T-helper 17 cell (primary cell): Measurements from ENCODE around the gene ANKRD27. TPM values are rescaled to one million over a fixed set of nuclear protein-coding genes. Genes with fewer than 3 reads are reported as not detected.
"Not testable (repeated sequence)": the region's sequence is repeated elsewhere in the genome, so short reads cannot be mapped to it uniquely, and the experiment has no call there.

Source experiments
- ATAC-seq: fragments of 150-1000 bp; cut with Tn5 transposase; 2 replicates; pipeline ENCODE4 v1.10.0; 2021; ENCODE audit warnings: mild to moderate bottlenecking, moderate library complexity
- DNase-seq, 3 donors: peaks; one replicate each; pipeline versions ENCODE4 v3.0.0 to v3.0.0-alpha.2; 2020 to 2021
- H3K9me3 ChIP-seq: one replicate; pipeline ENCODE4 v1.7.0; 2013; ENCODE audit warnings: low read length, mild to moderate bottlenecking; ENCODE audit not compliant: control insufficient read depth, poor library complexity, severe bottlenecking
- H3K27ac Mint-ChIP-seq: one replicate; pipeline ENCODE4 v1.8.0; 2022; ENCODE audit warnings: mild to moderate bottlenecking, moderate library complexity, mixed read lengths
- H3K27me3 Mint-ChIP-seq: one replicate; pipeline ENCODE4 v1.8.0; 2022; ENCODE audit warnings: mixed read lengths
- H3K36me3 Mint-ChIP-seq: one replicate; pipeline ENCODE4 v1.8.0; 2022; ENCODE audit warnings: low read depth, mixed read lengths
- H3K4me1 Mint-ChIP-seq: one replicate; pipeline ENCODE4 v1.8.0; 2022; ENCODE audit warnings: mild to moderate bottlenecking, mixed read lengths
- H3K4me3 Mint-ChIP-seq: one replicate; pipeline ENCODE4 v1.8.0; 2022; ENCODE audit warnings: mild to moderate bottlenecking, moderate library complexity, mixed read lengths
- total RNA-seq, 4 donors: library from RNA in 2 of 4; stranded (reverse) in 2 of 4; gene quantifications; one replicate each; pipeline ENCODE4 v1.2.3 and lab custom pipeline; 2022 to 2026

Gene ANKRD27
- total RNA-seq: 10 to 100 TPM; 33.9 to 35.8 TPM
- 55.5 to 82.7 reads per million in 2 donors for total RNA-seq (lab: John Stamatoyannopoulos, UW)

DNA sequence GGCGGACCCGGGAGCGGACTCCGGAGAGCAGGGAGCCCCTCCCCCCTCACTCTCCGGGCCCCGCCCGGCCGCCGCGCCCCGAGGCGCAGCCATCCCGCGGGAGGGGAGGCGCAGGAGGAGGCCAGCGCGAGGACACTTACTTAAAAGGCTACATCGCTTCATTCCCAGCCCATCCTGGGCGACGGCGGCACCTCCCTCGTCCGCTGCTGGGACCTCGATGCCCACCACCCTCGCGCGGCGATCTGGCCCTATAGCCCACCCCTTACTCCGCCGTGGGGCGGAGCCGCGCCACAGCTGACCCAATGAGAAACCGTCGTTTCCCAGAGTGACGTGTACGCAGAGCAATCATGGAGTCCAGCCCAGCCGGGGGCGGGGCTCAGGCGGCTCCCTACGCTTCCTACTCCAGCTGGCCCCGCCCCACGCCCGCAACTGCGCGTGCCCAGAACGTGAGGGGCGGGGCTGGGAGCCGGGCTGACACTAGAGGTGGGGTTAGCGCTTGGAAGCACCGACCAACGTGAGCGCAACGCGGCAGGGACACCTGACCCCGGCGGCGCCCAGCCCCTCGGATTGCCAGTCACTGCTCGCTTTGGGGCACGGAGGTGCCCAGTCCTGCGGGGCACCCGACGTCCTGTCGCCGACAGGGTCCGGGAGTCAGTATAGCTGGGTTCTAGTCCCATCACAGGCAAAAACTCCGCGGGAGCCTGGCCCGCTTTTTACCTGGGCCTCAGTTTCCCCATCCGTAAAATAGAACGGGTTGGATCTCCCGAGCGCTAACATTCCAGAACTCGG lies at the start of gene ANKRD27:
ANKRD27 (minus strand) TSS at position 250 of the 789 bp plus-strand sequence. CDS start 16,165 bp downstream, outside the sequence.
- ATAC-seq (peak; percentile 93), DNase-seq (peak; percentile 98 to 99 (median 98))
- Mint-ChIP-seq H3K27ac (peak within 1 kb of the TSS; percentile 80), H3K4me3 (peak within 1 kb of the TSS; percentile 96), H3K27me3 (peaks cover 9% of the 10 kb centered on the region), H3K4me1 (peaks cover 25% of the 10 kb centered on the region), H3K36me3 (peaks cover 2% of the 10 kb centered on the region)
- H3K9me3 ChIP-seq: no peaks in the 10 kb centered on the region

DNA sequence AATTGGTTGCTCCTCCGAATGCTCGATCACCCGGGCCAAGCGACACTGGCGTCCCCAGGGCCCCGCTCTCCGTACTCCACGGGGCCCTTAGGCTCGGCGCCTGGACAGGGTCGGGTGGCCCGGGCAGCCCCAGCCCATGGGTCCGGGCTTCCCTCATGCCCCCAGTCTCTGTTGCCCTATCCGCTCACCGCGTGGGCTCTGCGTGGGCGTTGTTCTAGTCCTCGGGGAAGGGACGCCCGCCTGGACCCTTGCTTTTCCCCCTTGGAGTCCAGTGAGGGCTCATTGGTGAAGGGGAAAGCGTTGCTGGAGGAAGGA lies 45.9 kb upstream of the ANKRD27 start:
- H3K27me3 Mint-ChIP-seq: no peaks in the 10 kb centered on the region

DNA sequence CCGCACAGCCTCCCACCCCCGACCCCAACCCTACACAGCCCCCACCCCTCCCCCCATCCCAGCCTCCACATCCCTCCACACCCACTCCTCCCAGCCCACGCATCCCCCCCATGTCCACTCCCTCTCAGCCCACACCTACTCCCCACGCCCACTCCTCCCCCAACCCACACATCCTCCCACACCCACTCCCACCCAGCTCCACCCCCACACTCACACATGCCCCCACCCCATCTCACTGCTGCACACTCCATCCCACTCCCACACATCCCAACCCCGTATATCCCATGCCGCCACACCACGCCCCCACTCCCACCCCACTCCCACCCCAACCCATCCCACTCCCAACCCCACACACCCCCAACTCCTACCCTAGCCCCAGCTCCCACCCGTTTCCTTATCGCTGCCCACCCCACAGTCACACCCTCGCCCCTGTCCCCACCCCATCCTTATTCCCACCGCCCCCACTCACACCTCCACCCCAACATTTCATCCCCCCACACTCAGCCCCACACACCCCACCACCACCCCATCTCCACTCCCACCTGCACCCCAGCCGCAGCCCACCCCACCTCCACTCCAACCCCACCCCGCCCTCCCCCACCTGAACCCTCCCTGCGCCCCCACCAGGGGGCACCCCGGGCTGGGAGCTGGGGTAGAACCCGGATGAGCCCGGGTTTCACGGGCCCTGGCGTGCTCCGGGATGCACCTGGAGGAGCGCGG lies 45.4 kb upstream of the ANKRD27 start:
- H3K9me3 ChIP-seq: no peaks in the 10 kb centered on the region
- H3K4me3 Mint-ChIP-seq: no peak overlapping the region
- no peak for ATAC-seq
- H3K27me3 Mint-ChIP-seq: no peaks in the 10 kb centered on the region
- DNase-seq: no peak
- no peaks in the 10 kb centered on the region for H3K36me3 Mint-ChIP-seq
- H3K27ac Mint-ChIP-seq: no peak overlapping the region
- H3K4me1 Mint-ChIP-seq: no peaks in the 10 kb centered on the region

More for the DNA sequence above, 45.9 kb upstream of the ANKRD27 start:
- ATAC-seq (no peak), DNase-seq (no peak)
- no peaks in the 10 kb centered on the region for H3K9me3 ChIP-seq
- Mint-ChIP-seq H3K4me1 (no peaks in the 10 kb centered on the region), H3K4me3 (no peak overlapping the region), H3K36me3 (no peaks in the 10 kb centered on the region), H3K27ac (no peak overlapping the region)

- Mint-ChIP-seq H3K27ac (no peak within 1 kb of the TSS), H3K36me3 (no peaks in the 10 kb centered on the region), H3K27me3 (no peaks in the 10 kb centered on the region), H3K4me3 (no peak within 1 kb of the TSS), H3K4me1 (peaks cover 3% of the 10 kb centered on the region)
- ATAC-seq: no peak
- no peaks in the 10 kb centered on the region for H3K9me3 ChIP-seq
- no peak for DNase-seq
Measured at GRCh38 chr19:32719611-32720059, 44.7 kb upstream of the ANKRD27 start, which contains the start of gene TDRD12. Gene TDRD12 (plus strand): TSS chr19:32719767. CDS start chr19:32720073, 306 bp downstream.

DNA sequence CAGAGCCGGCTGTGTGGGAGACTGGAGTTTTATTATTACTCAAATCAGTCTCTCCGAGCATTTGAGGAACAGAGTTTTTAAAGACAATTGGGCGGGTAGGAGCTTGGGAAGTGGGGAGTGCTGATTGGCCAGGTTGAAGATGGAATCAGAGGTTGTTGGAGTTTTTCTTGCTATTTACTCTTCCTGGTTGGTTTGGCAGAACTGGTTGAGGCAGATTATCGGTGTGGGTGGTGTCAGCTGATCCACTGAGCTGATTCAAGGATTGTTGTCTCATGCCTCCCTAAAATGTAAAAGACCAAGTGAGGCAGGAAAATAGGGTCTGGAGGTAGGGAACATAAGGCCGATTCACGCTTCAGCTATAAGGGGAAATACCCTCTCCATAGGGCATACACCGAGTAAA lies 43.3 kb upstream of the ANKRD27 start:
- no peak for DNase-seq
- no peaks in the 10 kb centered on the region for H3K27me3 Mint-ChIP-seq
- no peak overlapping the region for H3K27ac Mint-ChIP-seq
- no peaks in the 10 kb centered on the region for H3K36me3 Mint-ChIP-seq
- ATAC-seq: no peak
- no peak overlapping the region for H3K4me3 Mint-ChIP-seq
- H3K4me1 Mint-ChIP-seq: peaks cover 3% of the 10 kb centered on the region
- no peaks in the 10 kb centered on the region for H3K9me3 ChIP-seq

DNA sequence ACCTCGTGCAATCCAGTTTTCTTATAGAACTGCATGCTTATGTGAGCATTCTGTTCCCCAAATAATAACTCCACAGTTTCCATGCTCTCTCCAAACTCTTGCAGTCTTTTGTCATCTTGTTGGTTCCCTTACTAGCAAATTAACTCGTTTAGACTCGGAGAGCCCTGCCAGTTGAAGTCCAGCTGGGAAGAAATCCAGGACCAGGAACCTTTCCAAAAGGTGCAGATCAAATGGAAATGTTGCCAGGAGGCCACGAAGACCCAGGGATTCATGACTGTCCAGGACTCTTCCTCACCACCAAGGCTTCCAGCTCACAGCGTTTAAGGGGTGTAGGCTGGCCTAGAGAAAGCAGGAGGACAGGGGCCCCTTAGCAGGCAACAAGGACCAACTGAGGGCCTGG lies 42.5 kb upstream of the ANKRD27 start:
- no peak for ATAC-seq
- no peaks in the 10 kb centered on the region for H3K9me3 ChIP-seq
- Mint-ChIP-seq H3K27ac (no peak overlapping the region), H3K36me3 (no peaks in the 10 kb centered on the region), H3K4me1 (peaks cover 3% of the 10 kb centered on the region), H3K27me3 (no peaks in the 10 kb centered on the region), H3K4me3 (no peak overlapping the region)
- DNase-seq: no peak

GRCh38 chr19:32716203-32716602 lies 41.2 kb upstream of the ANKRD27 start:
- DNase-seq, H3K36me3 Mint-ChIP-seq, H3K27ac Mint-ChIP-seq, H3K4me3 Mint-ChIP-seq, ATAC-seq, H3K9me3 ChIP-seq, H3K4me1 Mint-ChIP-seq, H3K27me3 Mint-ChIP-seq: not testable (repeated sequence)

DNA sequence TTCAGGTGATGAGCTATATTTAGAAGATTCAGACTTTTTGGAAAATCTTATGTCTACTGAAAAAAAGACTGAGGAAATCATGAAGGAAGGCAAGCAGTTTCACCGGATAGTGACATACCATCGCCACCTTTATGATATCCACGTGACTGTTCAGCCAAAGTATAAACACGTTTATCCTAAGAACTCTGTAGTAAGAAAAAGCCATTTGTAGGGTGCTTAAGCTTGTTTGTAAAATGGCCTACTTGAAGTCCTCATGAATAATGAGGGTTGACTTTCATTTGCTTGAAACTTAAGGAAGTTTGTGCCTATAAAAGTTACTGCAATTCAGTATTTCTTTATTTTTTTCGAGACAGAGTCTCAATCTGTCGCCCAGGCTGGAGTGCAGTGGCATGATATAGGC lies 36.8 kb upstream of the ANKRD27 start:
- no peaks in the 10 kb centered on the region for H3K9me3 ChIP-seq
- no peak for DNase-seq
- Mint-ChIP-seq H3K36me3 (no peaks in the 10 kb centered on the region), H3K27me3 (no peaks in the 10 kb centered on the region), H3K27ac (no peak overlapping the region), H3K4me1 (peaks cover 13% of the 10 kb centered on the region), H3K4me3 (no peak overlapping the region)
- ATAC-seq: no peak

GRCh38 chr19:32709032-32709431 lies 34.1 kb upstream of the ANKRD27 start:
- Mint-ChIP-seq H3K4me1 (peaks cover 14% of the 10 kb centered on the region), H3K4me3 (no peak overlapping the region), H3K36me3 (peaks cover 3% of the 10 kb centered on the region), H3K27me3 (no peaks in the 10 kb centered on the region), H3K27ac (no peak overlapping the region)
- DNase-seq (no peak), ATAC-seq (no peak)
- H3K9me3 ChIP-seq: no peaks in the 10 kb centered on the region

DNA sequence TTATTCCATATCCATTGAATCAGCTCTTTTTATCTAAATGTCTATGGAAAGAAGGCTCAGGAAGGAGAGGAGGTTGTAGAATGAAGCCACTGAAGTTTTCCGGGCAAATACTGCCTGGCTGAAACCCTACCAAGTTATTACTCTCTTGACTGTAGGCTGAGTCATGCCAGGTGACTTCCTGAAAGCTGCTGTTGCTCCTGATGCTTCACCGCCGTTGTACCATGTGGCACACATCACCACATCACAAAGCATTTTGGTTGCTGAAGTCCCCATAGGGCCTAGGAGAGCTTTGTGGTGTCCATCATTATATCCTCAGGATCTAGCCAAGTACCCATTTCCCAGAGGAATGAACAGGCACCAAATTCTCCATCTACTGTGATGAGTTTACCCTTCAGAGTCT lies 33.5 kb upstream of the ANKRD27 start:
- no peaks in the 10 kb centered on the region for H3K9me3 ChIP-seq
- peaks cover 3% of the 10 kb centered on the region for H3K36me3 Mint-ChIP-seq
- peaks cover 14% of the 10 kb centered on the region for H3K4me1 Mint-ChIP-seq
- H3K27me3 Mint-ChIP-seq: no peaks in the 10 kb centered on the region
- peak overlapping the region; percentile 41 for H3K27ac Mint-ChIP-seq
- no peak overlapping the region for H3K4me3 Mint-ChIP-seq
- DNase-seq: no peak
- peak; percentile 77 for ATAC-seq

- not testable (repeated sequence) for H3K9me3 ChIP-seq, H3K4me3 Mint-ChIP-seq, ATAC-seq, H3K27me3 Mint-ChIP-seq, H3K36me3 Mint-ChIP-seq, DNase-seq, H3K27ac Mint-ChIP-seq
- peaks cover 18% of the 10 kb centered on the region for H3K4me1 Mint-ChIP-seq
Measured at GRCh38 chr19:32704006-32704405, 29.0 kb upstream of the ANKRD27 start.

GRCh38 chr19:32702010-32702409 lies 27.0 kb upstream of the ANKRD27 start:
- H3K36me3 Mint-ChIP-seq: peaks cover 8% of the 10 kb centered on the region
- ATAC-seq (no peak), DNase-seq (no peak)
- peak overlapping the region; percentile 24 for H3K27ac Mint-ChIP-seq
- H3K9me3 ChIP-seq: no peaks in the 10 kb centered on the region
- no peak overlapping the region for H3K4me3 Mint-ChIP-seq
- peaks cover 26% of the 10 kb centered on the region for H3K4me1 Mint-ChIP-seq
- H3K27me3 Mint-ChIP-seq: no peaks in the 10 kb centered on the region

DNA sequence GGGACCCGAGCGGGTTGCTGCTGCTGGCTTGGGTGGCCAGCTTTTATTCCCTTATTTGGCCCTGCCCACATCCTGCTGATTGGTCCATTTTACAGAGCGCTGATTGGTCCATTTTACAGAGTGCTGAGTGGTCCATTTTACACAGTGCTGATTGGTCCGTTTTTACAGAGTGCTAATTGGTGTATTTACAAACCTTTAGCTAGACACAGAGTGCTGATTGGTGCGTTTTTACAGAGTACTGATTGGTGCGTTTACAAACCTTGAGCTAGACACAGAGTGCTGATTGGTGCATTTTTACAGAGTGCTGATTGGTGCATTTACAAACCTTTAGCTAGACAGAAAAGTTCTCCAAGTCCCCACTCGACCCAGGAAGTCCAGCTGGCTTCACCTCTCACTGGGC lies 25.1 kb upstream of the ANKRD27 start:
- H3K9me3 ChIP-seq, H3K27ac Mint-ChIP-seq, H3K27me3 Mint-ChIP-seq, ATAC-seq, DNase-seq, H3K4me3 Mint-ChIP-seq: not testable (repeated sequence)
- Mint-ChIP-seq H3K4me1 (peaks cover 29% of the 10 kb centered on the region), H3K36me3 (peaks cover 11% of the 10 kb centered on the region)
